Occipital lobe (tissue), 2 donors: Measurements from ENCODE around the gene KCTD3. TPM values are rescaled to one million over a fixed set of nuclear protein-coding genes. Genes with fewer than 3 reads are reported as not detected.
A peak's percentile ranks its signal among the peaks of the same experiment; 100 is the strongest.

Experiments
- DNase-seq: peaks from one replicate; lab custom pipeline; 2025; lab: John Stamatoyannopoulos, UW
- total RNA-seq: library from RNA; depleted of rRNA; stranded (reverse); fragments of >200 nt; gene quantifications from one replicate; pipeline ENCODE4 v1.2.3, GENCODE V29; 2014

The KCTD3 gene
- total RNA-seq, 1 donor from 2014 or later, result 69.9 TPM

DNA sequence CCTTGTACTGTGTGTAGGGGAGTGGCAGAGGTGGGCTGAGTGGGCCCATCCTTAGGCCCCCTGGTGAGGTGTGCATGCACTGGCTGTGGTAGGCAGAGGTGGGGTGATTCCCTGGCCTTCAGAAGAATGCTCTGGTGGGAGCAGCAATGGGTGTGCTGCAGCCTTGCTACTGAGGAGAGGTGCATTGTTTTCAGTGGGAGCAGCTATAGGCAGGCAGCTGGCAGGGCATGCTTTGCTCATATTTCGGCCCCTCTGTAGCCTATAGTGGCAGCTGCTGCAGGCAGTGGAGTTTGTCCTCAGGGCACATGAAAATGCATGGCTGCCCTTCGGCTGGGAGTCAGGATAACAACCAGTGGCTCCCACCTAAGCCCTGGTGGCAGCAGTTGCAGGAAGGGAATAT is 10.1 kb upstream of the KCTD3 start:
- DNase-seq, result no peak

GRCh38 chr1:215557504-215557903 is 9.6 kb upstream of the KCTD3 start:
- DNase-seq, result no peak

GRCh38 chr1:215557992-215558626 is 9.0 kb upstream of the KCTD3 start:
- no peak for DNase-seq

GRCh38 chr1:215567491-215568298 is 591 bp downstream of the KCTD3 start:
- DNase-seq, result peak; percentile 62

- DNase-seq, result peak; percentile 25
These were observed 1.2 kb downstream of the KCTD3 start for GRCh38 chr1:215568299-215568692.

DNA sequence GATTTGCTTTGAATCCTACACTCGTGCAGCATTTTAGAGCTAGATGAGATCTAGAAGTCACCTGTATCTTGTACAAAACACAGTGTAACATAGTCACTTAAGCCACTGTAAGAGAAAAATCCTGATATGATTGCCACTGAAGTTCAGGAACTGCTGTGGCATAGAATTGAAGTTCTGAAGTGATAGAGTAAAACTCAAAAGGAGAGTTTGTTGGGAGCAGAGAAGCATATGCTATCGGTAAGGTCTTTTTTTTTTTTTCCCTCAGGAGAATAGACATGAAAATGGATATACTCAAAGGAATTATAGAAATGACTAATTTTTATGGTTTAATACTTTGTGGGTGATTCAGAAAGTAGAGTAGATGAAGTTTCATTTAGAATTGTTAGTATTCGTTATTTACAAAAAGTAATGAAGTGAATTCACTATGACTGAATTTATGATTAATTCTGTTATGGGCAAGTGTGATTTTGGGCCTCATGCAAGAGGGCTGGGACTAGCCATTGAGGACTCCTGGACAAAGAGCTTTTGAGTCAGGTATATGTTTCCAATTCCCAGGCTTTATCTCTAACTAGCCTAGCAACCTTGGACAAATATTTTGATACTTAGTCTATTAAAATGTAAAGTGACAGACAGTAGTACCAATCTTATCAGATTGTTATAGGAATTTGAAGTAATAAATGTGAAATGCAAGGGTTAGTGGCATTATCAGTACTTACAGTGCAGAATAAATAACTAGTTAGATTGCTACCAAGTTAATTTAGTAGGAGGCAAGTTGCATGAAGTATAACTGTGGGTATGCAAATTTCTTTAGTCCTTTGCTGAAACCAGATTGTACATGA is 3.1 kb downstream of the KCTD3 start:
- no peak for DNase-seq

- no peak for DNase-seq
These were observed 14.8 kb downstream of the KCTD3 start for GRCh38 chr1:215581896-215582295.

DNA sequence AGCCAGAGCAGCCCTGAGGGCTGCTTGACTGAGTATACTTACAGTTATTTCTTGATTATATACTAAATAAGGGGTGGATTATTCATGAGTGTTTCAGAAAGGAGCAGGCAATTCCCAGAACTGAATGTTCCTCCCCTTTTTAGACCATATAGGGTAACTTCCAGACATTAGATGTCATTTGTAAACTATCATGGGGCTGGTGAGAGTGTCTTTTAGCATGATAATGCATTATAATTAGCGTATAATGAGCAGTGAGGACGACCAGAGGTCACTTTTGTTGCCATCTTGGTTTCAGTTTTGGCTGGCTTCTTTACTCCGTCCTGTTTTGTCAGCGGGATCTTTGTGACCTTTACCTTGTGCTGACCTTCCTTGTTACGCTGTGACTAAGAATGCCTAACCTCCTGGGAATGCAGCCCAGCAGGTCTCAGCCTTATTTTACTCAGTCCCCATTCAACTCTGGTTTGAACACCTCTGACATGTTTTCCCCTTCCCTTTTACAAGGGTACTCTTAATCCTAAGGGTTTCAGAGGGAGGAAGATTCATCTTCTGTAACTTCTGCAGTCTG is 16.2 kb downstream of the KCTD3 start:
- no peak for DNase-seq

GRCh38 chr1:215584389-215584788 is 17.3 kb downstream of the KCTD3 start:
- DNase-seq, result no peak

DNA sequence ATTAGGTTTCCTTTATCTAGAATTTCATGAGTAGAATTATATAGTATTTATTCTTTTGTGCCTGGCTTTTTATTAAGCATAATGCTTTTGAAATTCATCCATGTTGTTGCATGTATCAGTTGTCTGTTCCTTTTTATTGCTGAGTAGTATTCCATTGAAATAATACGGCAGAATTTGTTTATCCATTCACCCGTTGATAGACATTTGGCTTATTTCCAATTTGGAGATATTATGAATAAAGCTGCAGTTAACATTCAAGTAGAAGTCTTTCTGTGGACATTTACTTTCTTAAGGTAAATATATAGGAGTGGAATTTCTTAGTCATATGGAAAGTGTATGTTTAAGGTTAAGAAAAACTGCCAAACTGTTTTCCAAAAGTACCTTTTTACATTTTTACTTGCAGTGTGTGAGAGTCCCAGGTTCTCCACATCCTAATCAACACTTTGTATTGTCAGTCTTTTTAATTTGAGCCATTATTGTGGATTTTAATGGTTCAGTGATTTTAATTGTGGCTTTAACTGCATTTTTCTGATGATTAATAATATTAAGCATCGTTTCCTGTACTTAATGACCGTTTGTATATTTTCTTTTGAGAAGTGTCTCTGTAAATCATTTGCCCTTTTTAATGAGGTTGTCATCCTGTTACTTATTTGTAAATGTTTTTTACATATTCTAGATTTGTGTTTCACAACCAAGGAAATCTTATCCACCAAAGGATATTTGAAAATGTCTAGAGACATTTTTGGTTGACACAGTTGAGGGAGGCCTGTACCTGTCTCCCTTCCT is 22.7 kb downstream of the KCTD3 start:
- DNase-seq, result no peak

- no peak for DNase-seq
These were observed 23.8 kb downstream of the KCTD3 start for GRCh38 chr1:215590779-215591491.

GRCh38 chr1:215594640-215595039 is 27.5 kb downstream of the KCTD3 start:
- DNase-seq, result no peak

- DNase-seq, result no peak
These were observed 28.1 kb downstream of the KCTD3 start for GRCh38 chr1:215595231-215595630.

GRCh38 chr1:215597961-215598360 is 30.9 kb downstream of the KCTD3 start:
- no peak for DNase-seq

DNA sequence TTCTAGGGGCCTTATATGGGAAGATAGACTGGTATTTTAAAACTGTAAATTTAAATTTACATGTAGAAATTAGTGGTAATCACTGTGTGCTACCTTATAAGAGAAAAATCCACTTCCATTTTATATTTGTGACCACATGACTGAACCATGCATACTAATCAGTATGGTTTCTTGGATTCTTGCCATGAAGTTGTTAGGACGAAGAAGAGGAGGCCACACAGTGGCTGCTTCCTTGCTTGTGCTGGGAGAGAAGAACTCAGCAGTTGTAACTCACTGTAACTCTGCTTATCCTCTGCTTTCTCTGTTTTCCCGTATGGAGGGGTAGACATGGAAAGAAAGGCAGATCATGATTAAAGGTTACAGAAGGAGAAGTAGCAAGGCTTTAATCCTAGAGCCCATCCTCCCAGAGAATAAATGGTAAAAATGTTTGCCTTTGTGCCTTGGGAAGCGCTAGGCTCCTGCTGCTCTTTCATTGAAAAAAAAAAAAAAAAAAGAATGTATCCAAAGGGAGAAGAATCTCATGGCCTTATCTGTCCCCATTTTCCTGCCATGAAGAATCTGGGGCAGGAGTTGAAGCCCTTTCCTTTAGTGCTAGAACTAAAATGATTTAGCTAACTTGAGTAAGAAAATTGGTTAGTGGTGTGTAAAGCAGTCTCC is 32.4 kb downstream of the KCTD3 start:
- DNase-seq, result no peak

DNA sequence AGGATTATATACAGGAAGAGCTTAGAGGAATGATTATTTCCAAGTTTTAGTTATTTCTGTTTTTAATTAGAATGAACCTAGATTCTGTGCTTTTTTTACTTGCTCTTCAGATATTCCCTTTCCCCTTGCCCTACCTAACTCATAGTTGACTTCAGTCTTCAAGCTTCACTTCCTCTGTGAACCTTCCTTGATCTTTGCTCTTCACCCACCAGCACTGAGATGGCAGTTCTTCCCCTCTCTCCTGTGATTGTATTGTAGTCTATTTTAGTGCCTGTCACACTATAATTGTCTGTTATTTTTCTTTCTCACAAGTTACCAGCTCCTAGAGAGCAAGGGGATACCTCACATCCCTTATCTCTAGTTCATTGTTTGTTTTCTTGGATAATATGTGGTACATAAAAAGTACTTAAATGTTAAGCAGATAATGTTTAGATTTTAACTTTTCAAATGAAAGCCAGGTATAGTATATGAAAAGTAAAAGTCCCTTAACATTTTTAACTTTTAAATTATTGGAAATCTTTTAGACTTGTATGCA is 33.2 kb downstream of the KCTD3 start:
- DNase-seq, result no peak

GRCh38 chr1:215600867-215601266 is 33.8 kb downstream of the KCTD3 start:
- no peak for DNase-seq

GRCh38 chr1:215601276-215601675 is 34.2 kb downstream of the KCTD3 start:
- DNase-seq, result no peak

DNA sequence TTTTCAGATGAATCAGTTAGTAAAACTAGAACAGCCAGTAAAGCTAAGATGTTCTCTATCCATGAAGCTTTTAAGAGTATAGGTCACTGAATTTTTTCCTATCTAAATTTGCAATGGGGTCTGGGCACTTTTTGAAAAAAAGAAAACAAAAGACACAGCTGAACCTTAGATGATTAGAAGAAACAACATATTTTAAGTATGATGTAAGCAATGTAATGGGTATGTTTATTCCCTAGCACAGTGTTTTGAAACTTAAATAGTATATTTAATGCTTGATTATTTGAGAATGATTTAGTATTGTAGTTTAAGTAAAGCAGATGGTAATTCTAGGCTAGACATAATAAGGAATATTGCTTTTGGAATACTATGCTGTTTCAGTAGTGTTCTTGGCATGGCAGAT is 36.2 kb downstream of the KCTD3 start:
- DNase-seq, result no peak
